T47D (cell line): Measurements from ENCODE around the gene SLC2A8.

ENCODE experiments used
- DNase-seq, 2 experiments: peaks; one replicate each; pipeline versions ENCODE4 v3.0.0 to v3.0.0-alpha.2; 2011 to 2012; ENCODE audit warnings: low read depth in 1 of 2, low spot score in 1 of 2
- JUND ChIP-seq: IDR thresholded peaks from 2 replicates; pipeline ENCODE4 v1.6.1; 2012; ENCODE audit warnings: low read depth
- in situ Hi-C: cut with HindIII; loops from 2 replicates; pipeline ENCODE4 v1.10.0; 2016; ENCODE audit warnings: low sequenced_read_pairs, low pct_unique_long_range_greater_than_20kb

Gene SLC2A8

GRCh38 chr9:127437497-127438264, 40.7 kb downstream of the SLC2A8 start:
- in situ Hi-C loops, result no loop called here
- DNase-seq, result peak in 1 of 2 experiments; percentile 63
- no peak for TF ChIP-seq JUND

- no peak for TF ChIP-seq JUND
- in situ Hi-C loops, result no loop called here
- peak in 1 of 2 experiments; percentile 72 for DNase-seq
These were observed 41.4 kb downstream of the SLC2A8 start for GRCh38 chr9:127438394-127438793.

- in situ Hi-C loops, result no loop called here
- no peak for TF ChIP-seq JUND
- peak in 1 of 2 experiments; percentile 32 for DNase-seq
These were observed 47.4 kb downstream of the SLC2A8 start for GRCh38 chr9:127444283-127444920.

- in situ Hi-C loops, result no loop called here
- TF ChIP-seq JUND, result no peak
- peak in 1 of 2 experiments; percentile 44 for DNase-seq
These were observed 48.2 kb downstream of the SLC2A8 start for GRCh38 chr9:127444921-127445850.

- in situ Hi-C loops, result no loop called here
- TF ChIP-seq JUND, result no peak; the same call in 1 of the 2 replicates
- DNase-seq, result peak in 1 of 2 experiments; percentile 63
These were observed 49.1 kb downstream of the SLC2A8 start for GRCh38 chr9:127445851-127446712.

GRCh38 chr9:127446713-127447415, 49.9 kb downstream of the SLC2A8 start:
- in situ Hi-C loops, result no loop called here
- TF ChIP-seq JUND, result no peak; the same call in 1 of the 2 replicates
- DNase-seq, result peak in 1 of 2 experiments; percentile 39

GRCh38 chr9:127447416-127448111, 50.6 kb downstream of the SLC2A8 start:
- no peak for DNase-seq
- in situ Hi-C loops, result no loop called here
- TF ChIP-seq JUND, result no peak

- no peak for TF ChIP-seq JUND
- in situ Hi-C loops, result no loop called here
- peak in 1 of 2 experiments; percentile 18 for DNase-seq
These were observed 51.3 kb downstream of the SLC2A8 start for GRCh38 chr9:127448112-127448805.

- no peak for TF ChIP-seq JUND
- peak in 1 of 2 experiments; percentile 28 for DNase-seq
- in situ Hi-C loops, result no loop called here
These were observed 52.5 kb downstream of the SLC2A8 start for GRCh38 chr9:127449332-127449966.
